Activated CD4-positive, alpha-beta T cell treated with anti-CD3 and anti-CD28 coated beads, Interleukin-2, Interleukin-4, amounts not matched to agents 100 ng/mL and 50 ng/mL, durations not matched to agents 16 hours and 8 hours (primary cell): ENCODE results near the gene VARS1.
"Not testable (repeated sequence)": the region's sequence is repeated elsewhere in the genome, so short reads cannot be mapped to it uniquely, and the experiment has no call there.

Experiments used
- DNase-seq: peaks from one replicate; pipeline ENCODE4 v3.0.0-alpha.2; 2020; ENCODE audit warnings: low spot score

VARS1 gene

GRCh38 chr6:31795616-31796298, at the start of gene VARS1:
Gene VARS1 (minus strand): TSS chr6:31795752. CDS start chr6:31795217, 535 bp downstream.
- DNase-seq = peak; percentile 89

- no peak for DNase-seq
Observed at GRCh38 chr6:31844507-31844906, 49.0 kb upstream of the VARS1 start.

- no peak for DNase-seq
Observed at GRCh38 chr6:31842053-31842452, 46.5 kb upstream of the VARS1 start.

- not testable (repeated sequence) for DNase-seq
Observed at GRCh38 chr6:31839779-31840126, 44.2 kb upstream of the VARS1 start.

GRCh38 chr6:31838968-31839367, 43.4 kb upstream of the VARS1 start:
- no peak for DNase-seq

- not testable (repeated sequence) for DNase-seq
Observed at GRCh38 chr6:31838114-31838553, 42.6 kb upstream of the VARS1 start.

GRCh38 chr6:31837369-31838113, 42.0 kb upstream of the VARS1 start:
- no peak for DNase-seq

- DNase-seq = no peak
Observed at GRCh38 chr6:31836474-31837368, 41.2 kb upstream of the VARS1 start.

GRCh38 chr6:31836047-31836473, 40.5 kb upstream of the VARS1 start:
- DNase-seq = no peak

- DNase-seq = peak; percentile 84
Observed at GRCh38 chr6:31834367-31835250, 39.1 kb upstream of the VARS1 start.

GRCh38 chr6:31831350-31832215, 36.0 kb upstream of the VARS1 start:
- no peak for DNase-seq

- DNase-seq = no peak
Observed at GRCh38 chr6:31830886-31831335, 35.4 kb upstream of the VARS1 start.

- DNase-seq = no peak
Observed at GRCh38 chr6:31829633-31830283, 34.2 kb upstream of the VARS1 start.

GRCh38 chr6:31827286-31828079, 31.9 kb upstream of the VARS1 start, which contains the start of gene HSPA1B:
Gene HSPA1B (plus strand): TSS chr6:31827738. CDS start chr6:31827951, 213 bp downstream.
- DNase-seq = peak; percentile 99

- DNase-seq = peak; percentile 61
Observed at GRCh38 chr6:31826793-31827285, 31.3 kb upstream of the VARS1 start.

- DNase-seq = no peak
Observed at GRCh38 chr6:31825553-31825952, 30.0 kb upstream of the VARS1 start.

- DNase-seq = not testable (repeated sequence)
Observed at GRCh38 chr6:31823592-31824196, 28.1 kb upstream of the VARS1 start.
